H7 (cell line): ENCODE results near the gene CFAP99. TPM values are rescaled to one million over a fixed set of nuclear protein-coding genes. Genes with fewer than 3 reads are reported as not detected.
A peak's percentile ranks its signal among the peaks of the same experiment; 100 is the strongest.
"Not testable (repeated sequence)": the region's sequence is repeated elsewhere in the genome, so short reads cannot be mapped to it uniquely, and the experiment has no call there.

Experiments
- DNase-seq: peaks from one replicate; pipeline ENCODE4 v3.0.0; 2012
- H3K27me3 ChIP-seq: 2 replicates; pipeline ENCODE4 v1.6.0; 2011; ENCODE audit warnings: mild to moderate bottlenecking, low read length; ENCODE audit not compliant: control insufficient read depth, insufficient read depth
- H3K36me3 ChIP-seq: replicated peaks from 2 replicates; pipeline ENCODE4 v1.5.1; 2011; ENCODE audit warnings: low read length; ENCODE audit not compliant: control insufficient read depth, insufficient read depth
- H3K4me3 ChIP-seq: 2 replicates; pipeline ENCODE4 v1.5.1; 2011; ENCODE audit warnings: low read depth, mild to moderate bottlenecking, control low read depth, low read length, moderate library complexity; ENCODE audit not compliant: insufficient read depth
- total RNA-seq: library from RNA; depleted of rRNA; stranded (reverse); fragments of >200 nt; shearing (Covaris generic); gene quantifications from 2 replicates; pipeline ENCODE4 v1.2.3, GENCODE V29; 2014

Gene CFAP99
- total RNA-seq, 1 experiment from 2014 or later: not detected

- not testable (repeated sequence) for DNase-seq, H3K4me3 ChIP-seq, H3K36me3 ChIP-seq
- H3K27me3 ChIP-seq: peaks cover 21% of the 10 kb centered on the region
These were observed 46.8 kb downstream of the CFAP99 start for GRCh38 chr4:2465544-2465943.

DNA sequence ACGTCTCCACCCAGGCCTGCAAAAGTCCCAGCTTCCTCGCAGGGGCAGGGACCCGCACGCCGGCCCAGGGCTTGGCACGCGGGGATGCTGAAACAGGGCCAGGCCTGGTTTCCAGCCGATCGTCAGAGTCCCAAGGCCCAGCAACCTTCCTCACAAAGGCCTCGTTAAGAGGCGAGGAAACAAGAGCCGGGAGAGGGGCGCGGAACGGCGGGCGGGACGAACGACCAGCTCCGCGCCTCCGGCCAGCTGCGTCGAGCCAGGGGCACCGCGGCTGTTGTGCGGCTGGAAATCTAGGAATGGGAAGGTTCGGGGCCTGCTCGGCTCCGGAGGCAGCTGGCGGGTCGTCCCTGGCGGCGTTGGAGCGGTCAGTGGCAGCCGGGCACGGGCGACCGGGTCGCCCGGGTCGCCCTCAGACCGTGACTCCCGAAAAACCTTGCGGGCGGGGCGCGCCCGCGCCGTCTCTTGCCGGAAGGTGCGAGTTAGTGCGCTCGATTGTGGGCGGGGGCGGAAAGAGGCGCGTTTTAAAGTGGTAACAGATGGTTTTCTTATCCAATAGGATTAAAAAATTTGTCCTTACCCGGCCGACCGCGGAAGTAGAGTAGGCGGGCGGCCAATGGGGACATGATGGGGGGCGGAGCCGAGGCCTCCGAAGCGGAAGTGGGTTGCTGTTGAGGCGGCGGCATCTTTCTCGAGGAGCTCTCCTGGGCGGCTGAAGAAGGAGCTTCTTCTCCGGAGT is 49.9 kb downstream of the CFAP99 start, which contains the start of gene RNF4:
Gene RNF4, plus strand, starts transcription at position 651 of the 736 bp plus-strand sequence. CDS start 21,388 bp downstream, outside the sequence.
- DNase-seq: peak; percentile 99
- Histone ChIP-seq H3K4me3 (peak within 1 kb of the TSS; percentile 100), H3K27me3 (peaks cover 1% of the 10 kb centered on the region), H3K36me3 (peaks cover 13% of the 10 kb centered on the region)

- Histone ChIP-seq H3K4me3 (peak overlapping the region; percentile 100), H3K36me3 (peaks cover 13% of the 10 kb centered on the region), H3K27me3 (no peaks in the 10 kb centered on the region)
- peak; percentile 88 for DNase-seq
These were observed 50.6 kb downstream of the CFAP99 start for GRCh38 chr4:2469192-2469984.

DNA sequence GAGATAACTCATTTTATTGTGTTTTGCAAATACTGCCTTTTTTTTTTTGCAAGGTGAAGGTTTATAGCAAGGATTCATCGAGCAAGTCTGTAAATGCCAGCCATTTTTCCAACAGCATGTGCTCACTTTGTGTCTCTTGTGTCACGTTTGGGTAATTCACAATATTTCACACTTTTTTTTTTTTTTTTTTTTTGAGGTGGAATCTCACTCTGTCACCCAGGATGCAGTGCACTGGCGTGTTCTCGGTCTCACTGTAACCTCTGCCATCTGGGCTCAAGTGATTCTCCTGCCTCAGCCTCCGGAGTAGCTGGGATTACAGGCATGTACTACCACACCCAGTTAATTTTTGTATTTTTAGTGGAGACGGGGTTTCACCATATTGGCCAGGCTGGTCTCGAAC is 52.0 kb downstream of the CFAP99 start:
- Histone ChIP-seq H3K27me3 (no peaks in the 10 kb centered on the region), H3K36me3 (peaks cover 13% of the 10 kb centered on the region), H3K4me3 (no peak overlapping the region)
- DNase-seq: no peak

DNA sequence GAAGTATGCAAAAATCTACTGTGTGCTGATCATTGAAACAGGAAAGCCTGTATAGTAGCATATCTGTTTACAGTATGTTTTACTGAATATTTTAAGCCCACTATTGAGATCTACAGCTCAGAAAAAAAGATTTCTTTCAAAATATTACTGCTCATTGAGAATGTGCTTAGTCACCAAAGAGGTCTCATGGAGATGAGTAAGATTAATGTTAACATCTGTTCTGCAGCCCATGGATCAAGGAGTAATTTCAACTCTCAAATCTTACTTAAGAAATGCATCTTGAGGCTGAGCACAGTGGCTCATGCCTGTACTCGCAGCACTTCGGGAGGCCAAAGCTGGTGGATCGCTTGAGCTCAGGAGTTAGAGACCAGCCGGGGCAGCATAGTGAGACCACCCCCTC is 53.4 kb downstream of the CFAP99 start:
- no peak for DNase-seq
- no peaks in the 10 kb centered on the region for H3K27me3 ChIP-seq
- H3K36me3 ChIP-seq: peaks cover 13% of the 10 kb centered on the region
- no peak overlapping the region for H3K4me3 ChIP-seq

GRCh38 chr4:2478229-2478628 is 59.5 kb downstream of the CFAP99 start:
- H3K4me3 ChIP-seq: no peak overlapping the region
- H3K27me3 ChIP-seq: no peaks in the 10 kb centered on the region
- H3K36me3 ChIP-seq: no peaks in the 10 kb centered on the region; the same call in 1 of the 2 replicates
- DNase-seq: no peak

GRCh38 chr4:2480649-2481048 is 61.9 kb downstream of the CFAP99 start:
- H3K4me3 ChIP-seq: no peak overlapping the region
- no peak for DNase-seq
- no peaks in the 10 kb centered on the region; the same call in 1 of the 2 replicates for H3K36me3 ChIP-seq
- H3K27me3 ChIP-seq: no peaks in the 10 kb centered on the region

DNA sequence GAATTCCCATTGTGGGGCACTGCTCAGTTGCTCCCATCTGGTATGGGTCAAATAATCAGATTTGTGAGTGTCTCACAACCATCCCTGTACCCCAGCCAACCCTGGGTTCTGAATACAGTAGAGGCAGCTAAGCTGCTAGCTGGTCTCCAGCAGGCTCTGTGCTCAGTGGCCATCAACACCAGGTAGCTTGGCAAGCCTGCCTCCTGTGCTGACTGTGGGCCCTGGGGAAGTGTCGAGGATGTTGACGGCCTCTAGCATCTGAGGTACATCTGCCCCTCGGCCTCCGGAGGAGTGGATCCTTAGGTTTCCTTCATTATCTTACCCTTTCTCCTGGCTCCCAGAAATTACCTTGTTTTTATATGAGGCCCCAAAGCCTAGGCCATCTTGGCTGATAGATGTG is 63.4 kb downstream of the CFAP99 start:
- DNase-seq: no peak
- H3K27me3 ChIP-seq: no peaks in the 10 kb centered on the region
- no peaks in the 10 kb centered on the region; the same call in 1 of the 2 replicates for H3K36me3 ChIP-seq
- no peak overlapping the region for H3K4me3 ChIP-seq

GRCh38 chr4:2482693-2483092 is 63.9 kb downstream of the CFAP99 start:
- no peak overlapping the region for H3K4me3 ChIP-seq
- DNase-seq: no peak
- H3K36me3 ChIP-seq: no peaks in the 10 kb centered on the region; the same call in 1 of the 2 replicates
- H3K27me3 ChIP-seq: no peaks in the 10 kb centered on the region

GRCh38 chr4:2483237-2483636 is 64.5 kb downstream of the CFAP99 start:
- Histone ChIP-seq H3K27me3 (no peaks in the 10 kb centered on the region), H3K4me3 (no peak overlapping the region), H3K36me3 (no peaks in the 10 kb centered on the region; the same call in 1 of the 2 replicates)
- no peak for DNase-seq

GRCh38 chr4:2484185-2484584 is 65.4 kb downstream of the CFAP99 start:
- DNase-seq: no peak
- no peaks in the 10 kb centered on the region; the same call in 1 of the 2 replicates for H3K36me3 ChIP-seq
- H3K4me3 ChIP-seq: no peak overlapping the region
- no peaks in the 10 kb centered on the region for H3K27me3 ChIP-seq

DNA sequence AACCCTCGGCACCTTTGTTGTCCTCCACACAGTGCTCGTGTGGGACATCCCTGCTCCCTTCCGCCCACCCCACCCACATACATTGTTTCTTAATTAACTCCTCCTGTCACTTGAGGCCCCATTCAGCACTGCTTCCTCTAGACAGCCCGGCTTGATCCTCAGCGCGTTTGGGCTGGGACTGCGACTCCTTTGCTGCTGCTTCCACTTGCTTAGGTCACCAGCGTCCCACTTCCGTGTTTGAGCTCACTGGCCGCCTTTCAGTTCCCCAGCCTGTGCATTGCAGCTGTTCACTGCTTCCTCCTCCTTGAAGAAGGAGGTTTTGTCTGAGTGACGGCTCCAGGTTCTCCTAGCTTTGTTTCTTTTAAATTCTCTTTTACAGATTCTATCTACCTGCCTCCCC is 66.2 kb downstream of the CFAP99 start:
- peaks cover 5% of the 10 kb centered on the region for H3K36me3 ChIP-seq
- H3K27me3 ChIP-seq: no peaks in the 10 kb centered on the region
- H3K4me3 ChIP-seq: no peak overlapping the region
- no peak for DNase-seq

GRCh38 chr4:2485956-2486355 is 67.2 kb downstream of the CFAP99 start:
- H3K36me3 ChIP-seq: peaks cover 9% of the 10 kb centered on the region
- H3K27me3 ChIP-seq: no peaks in the 10 kb centered on the region
- H3K4me3 ChIP-seq: no peak overlapping the region
- no peak for DNase-seq

GRCh38 chr4:2486981-2487380 is 68.2 kb downstream of the CFAP99 start:
- peaks cover 10% of the 10 kb centered on the region for H3K36me3 ChIP-seq
- no peak overlapping the region for H3K4me3 ChIP-seq
- DNase-seq: no peak
- no peaks in the 10 kb centered on the region for H3K27me3 ChIP-seq

DNA sequence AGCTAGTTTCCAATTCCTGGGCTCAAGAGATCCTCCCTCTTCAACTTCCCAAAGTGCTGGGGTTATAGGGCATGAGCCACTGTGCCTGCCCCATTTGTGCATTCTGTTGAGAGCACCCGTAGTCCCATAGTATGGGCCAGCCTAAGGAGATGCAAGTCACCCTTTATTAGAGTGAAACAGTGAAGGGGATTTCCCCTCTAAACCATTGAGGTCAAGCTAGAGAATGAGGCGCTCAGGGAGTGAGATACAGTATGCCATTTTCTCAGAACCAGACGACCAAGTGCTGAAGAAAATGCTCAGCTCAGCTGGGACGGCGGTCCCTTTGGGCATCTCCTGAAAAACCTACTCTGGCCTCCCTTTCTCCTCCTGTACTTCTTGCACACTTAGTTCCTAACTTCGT is 68.9 kb downstream of the CFAP99 start:
- Histone ChIP-seq H3K4me3 (no peak overlapping the region), H3K27me3 (no peaks in the 10 kb centered on the region)
- no peak for DNase-seq

More for the DNA sequence above, 68.9 kb downstream of the CFAP99 start:
- H3K36me3 ChIP-seq: peaks cover 17% of the 10 kb centered on the region
